Measurements from ENCODE around the gene C1orf198.

GRCh38 chr1:230910755-230911117, 42.4 kb upstream of the C1orf198 start:
- TF ChIP-seq CTCF (IDR thresholded peaks at IDR 0.05) (no peak), POLR2A (IDR thresholded peaks at IDR 0.05) (no peak)

Measured in thyroid gland (tissue), 4 donors.